T-helper 9 cell (primary cell): ENCODE measurements around the gene CFAP54.
A peak's percentile ranks its signal among the peaks of the same experiment; 100 is the strongest.
"Not testable (repeated sequence)": the region's sequence is repeated elsewhere in the genome, so short reads cannot be mapped to it uniquely, and the experiment has no call there.

ENCODE experiments used
- DNase-seq: peaks from one replicate; pipeline ENCODE4 v3.0.0-alpha.2; 2020

The CFAP54 gene

DNA sequence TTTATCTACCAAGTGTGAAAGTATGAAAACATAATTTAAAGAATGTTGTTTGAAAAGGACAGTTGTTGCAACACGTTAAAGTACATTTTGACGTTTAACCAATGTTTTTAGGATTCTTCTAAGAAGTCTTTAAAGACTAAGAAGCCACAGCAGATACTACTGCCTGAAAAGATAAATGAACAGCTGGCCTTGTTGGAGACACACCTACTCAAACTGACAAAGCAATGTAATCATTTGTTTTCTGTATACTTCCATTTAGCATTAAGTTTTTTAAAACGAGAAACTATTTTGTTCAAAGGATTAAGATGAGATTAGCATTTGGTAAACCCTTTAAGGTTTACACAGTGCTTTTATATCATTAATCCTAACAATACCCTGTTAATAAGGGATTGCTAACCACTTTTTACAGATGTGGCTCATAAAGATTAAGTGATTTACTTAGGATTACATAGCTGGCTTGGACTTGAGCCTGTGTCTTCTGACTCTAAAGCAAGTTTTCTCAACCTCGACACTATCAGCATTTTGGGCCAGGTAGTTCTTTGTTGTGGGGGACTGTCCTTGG lies 134.4 kb downstream of the CFAP54 start:
- no peak for DNase-seq

DNA sequence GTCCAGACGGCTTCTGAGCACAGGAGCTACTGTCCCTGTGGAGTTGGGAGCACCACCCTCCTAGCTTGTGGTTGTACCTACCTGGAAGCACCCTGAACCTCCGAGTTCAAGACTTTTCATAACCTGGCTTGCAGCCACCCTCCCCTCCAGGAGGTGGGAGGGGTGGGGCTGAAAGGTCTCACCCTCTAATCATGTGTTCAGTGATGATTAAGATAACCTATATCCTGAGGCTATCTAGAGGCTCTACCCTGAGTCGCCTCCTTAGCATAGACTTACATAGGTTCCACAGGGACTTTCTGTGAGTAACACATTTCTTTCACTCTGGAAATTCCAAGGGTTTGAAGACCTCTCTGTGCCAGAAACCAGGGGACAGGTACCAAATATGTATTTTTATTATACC lies 146.5 kb downstream of the CFAP54 start:
- no peak for DNase-seq

DNA sequence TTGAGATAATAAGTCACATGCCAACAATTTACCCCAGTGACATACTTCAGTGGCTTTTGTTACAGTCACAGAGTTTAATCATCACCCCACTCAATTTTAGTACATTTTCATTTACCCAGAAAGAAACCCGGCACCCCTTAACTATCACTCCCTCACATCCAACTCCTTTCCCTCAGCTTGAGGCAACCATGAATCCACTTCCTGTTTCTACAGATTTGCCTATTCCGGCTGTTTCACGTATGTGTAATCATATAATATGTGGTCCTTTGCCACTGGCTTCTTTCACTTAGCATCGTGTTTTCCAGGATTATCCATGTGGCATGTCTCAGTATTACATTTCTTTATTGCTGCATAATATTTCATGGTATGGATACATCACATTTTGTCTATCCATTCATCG lies 147.5 kb downstream of the CFAP54 start:
- DNase-seq, result no peak

DNA sequence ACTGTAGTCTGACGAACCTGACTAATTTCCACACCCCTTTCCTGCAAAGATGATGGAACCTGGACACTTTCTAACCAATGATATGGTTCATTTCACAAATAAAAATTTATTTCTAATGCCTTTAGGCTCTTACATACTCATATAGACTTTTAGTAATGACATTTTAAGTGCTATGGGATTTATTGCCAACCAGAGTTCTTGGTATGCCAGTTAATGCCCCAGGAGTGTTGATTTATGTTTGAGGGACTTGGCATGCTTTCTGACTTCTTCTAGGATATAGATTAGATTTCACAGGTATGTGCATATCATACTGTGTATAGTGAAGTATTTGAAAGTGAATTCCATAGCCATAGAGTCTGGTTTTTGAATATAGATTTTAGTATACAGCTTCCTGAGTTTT lies 159.5 kb downstream of the CFAP54 start:
- no peak for DNase-seq

DNA sequence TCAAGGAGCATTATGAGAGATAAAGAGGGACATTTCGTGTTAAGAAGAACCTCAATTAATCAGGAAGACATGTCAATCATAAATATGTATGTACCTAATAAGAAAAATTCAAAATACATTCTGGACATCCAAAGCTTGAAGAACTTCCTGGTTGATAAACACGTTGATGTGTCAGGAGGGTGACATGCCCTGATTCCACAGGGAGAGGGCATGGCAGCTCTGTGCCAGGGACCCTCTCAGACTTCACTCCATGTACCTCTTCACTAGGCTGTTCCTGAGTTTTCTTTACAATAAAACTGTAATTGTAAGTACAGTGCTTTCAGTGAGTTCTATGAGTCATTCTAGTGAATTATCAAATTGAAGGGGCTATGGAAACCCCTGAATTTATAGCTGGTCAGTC lies 163.5 kb downstream of the CFAP54 start:
- DNase-seq, result no peak

DNA sequence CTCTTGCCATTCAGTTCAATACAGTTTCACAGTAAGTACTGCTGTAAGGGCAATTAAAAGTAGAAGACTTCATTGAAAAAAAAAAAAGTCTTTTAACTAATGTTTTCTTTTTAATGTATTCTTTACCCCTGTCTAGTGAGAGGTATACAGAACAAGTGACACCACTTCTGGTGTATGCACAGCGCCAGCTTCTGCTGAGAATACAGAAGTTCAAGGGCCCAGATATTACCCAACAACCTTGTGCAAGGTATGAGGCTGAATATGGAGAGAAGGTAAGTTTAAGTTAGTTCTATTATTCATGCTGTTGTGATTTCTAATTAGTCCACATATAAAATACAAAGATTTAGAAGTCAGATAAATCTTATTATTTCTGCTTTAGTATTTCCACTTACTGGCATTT lies 168.7 kb downstream of the CFAP54 start:
- DNase-seq, result no peak

DNA sequence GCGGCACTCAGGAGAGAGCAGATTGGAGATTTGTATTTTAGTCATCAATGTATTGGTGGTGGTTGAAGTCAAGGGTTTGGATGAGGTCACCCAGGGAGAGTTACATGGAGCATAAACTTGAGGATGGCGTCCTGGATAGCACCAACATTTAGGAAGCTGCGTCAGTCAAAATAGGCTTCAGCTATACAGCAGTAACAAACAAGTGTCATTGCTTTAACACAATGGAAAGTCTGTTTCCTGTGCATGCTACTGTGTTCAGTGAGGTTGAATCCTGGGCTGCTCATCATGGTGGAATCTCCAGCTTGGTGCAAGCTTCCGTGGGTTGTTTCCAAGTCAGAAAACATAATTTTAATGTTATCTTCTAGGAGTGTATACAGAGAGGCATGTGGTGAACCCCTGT lies 180.4 kb downstream of the CFAP54 start:
- no peak for DNase-seq

DNA sequence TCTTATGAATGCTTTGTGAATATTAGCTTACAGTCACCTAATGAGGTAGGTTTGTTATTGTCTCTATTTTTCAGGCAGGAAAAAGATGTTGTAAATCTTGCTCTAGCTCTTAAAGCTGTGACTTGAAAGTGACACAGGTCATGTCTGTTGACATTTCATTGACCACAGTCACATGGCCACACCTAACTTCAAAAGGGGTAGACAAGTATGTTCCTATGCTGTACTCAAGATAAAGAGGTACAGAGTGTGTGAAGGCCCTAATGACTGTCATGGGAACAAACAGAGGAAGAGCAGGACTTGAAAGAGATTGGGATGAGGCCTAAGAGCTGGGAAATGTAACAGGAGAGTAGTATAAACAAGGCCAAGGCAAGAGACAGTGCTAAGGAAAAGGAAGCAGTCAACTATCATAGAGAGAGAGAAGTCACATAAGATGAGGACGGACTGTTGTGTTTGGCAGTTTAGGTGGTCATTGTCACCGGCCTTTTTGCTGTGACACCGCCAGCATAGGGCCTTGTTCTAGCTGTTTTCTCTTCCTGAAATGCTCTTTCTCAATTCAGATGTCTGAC lies 181.0 kb downstream of the CFAP54 start:
- no peak for DNase-seq

DNA sequence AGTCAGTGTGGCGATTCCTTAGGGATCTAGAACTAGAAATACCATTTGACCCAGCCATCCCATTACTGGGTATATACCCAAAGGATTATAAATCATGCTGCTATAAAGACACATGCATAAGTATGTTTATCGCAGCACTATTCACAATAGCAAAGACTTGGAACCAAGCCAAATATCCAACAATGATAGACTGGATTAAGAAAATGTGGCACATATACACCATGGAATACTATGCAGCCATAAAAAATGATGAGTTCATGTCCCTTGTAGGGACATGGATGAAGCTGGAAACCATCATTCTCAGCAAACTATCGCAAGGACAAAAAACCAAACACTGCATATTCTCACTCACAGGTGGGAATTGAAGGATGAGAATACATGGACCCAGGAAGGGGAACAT lies 186.1 kb downstream of the CFAP54 start:
- not testable (repeated sequence) for DNase-seq

DNA sequence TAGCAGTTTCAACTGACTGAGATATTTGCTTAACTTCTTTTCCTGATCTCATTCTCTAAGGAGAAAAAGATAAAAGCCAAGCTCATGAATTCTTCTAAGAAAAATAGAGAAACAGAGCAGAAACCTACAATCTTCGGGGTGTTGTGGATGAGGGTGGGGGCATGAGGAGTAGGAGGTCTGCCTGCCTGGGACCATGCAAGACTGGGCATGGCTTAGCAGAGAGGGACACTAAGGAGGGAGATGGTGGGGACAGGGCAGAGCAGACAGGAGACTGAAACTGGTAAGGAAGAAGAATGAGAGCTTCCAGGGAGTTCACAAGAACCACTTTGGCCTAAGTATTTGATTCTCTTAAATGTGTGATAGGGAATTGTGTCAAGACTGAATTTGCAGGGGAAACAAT lies 188.0 kb downstream of the CFAP54 start:
- DNase-seq, result no peak

DNA sequence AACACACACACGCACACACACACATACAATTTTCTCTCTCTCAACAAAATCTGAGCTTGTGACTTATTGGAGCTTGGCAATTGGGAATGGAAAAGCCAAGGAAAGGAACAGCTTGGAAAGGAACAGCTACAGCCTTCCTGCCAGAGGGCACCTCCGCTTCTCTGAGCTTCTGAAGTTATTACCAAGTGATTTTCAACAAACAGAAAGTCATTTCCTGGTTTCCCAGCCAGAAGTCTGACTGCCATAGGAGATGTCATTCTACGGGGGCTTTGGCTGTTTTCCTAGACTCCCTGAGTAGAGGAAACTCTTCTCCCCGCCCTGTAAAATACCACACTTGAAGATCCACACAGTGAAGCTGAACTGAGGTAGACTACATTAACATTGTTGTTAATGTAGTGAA lies 198.3 kb downstream of the CFAP54 start:
- no peak for DNase-seq

DNA sequence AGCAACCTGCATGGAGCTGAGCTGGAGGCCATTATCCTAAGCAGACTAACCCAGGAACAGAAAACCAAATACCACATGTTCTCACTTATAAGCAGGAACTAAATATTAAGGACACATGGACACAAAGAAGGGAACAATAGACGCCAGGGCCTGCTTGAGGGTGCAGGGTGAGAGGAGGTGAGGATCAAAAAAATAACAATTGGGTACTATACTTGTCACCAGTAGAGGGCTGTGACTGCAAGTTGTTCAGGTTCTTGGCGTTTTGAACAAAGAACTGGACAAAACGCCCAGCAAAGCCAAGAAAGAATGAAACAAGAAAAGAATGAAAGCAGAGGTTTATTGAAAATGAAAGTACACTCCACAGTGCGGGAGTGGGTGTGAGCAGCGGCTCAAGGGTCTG lies 209.1 kb downstream of the CFAP54 start:
- DNase-seq, result no peak

DNA sequence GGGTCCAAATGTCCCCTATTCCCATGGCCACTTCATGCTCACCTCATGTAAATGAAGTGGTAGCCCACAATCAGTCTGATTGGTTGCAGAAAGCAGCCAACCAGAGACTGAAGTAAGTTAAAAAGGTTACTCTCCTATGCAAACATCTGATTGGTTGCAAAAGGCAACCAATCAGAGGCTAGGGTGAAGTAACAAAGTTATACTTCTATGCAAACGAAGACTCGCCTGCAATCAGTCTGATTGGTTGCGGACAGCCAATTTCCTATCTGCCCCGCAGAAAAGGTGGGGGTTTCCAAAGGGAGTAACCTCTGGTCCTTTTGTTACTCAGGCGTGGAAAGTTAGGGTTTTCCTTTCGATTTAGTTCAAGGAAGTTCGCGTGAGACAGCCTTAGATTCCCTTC lies 209.6 kb downstream of the CFAP54 start:
- no peak for DNase-seq

DNA sequence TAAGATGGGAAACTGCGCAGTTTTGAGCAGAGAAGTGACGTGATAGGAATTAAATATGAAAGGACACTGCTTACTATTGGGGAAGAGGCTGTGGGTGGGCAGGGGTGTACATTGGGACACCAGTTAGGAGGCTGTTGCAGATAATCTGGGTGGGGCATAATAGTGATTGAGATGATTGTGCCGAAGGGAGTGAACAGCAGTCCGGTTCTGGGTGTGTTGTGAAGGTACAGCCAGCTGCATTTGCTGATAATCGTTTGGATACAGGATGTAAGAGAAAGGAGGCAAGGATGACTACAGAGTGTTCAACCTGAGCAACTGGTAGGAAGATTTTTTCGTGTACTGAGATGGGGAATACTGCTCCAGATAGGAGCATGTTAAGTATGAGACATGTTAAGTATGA lies 212.5 kb downstream of the CFAP54 start:
- DNase-seq, result no peak

DNA sequence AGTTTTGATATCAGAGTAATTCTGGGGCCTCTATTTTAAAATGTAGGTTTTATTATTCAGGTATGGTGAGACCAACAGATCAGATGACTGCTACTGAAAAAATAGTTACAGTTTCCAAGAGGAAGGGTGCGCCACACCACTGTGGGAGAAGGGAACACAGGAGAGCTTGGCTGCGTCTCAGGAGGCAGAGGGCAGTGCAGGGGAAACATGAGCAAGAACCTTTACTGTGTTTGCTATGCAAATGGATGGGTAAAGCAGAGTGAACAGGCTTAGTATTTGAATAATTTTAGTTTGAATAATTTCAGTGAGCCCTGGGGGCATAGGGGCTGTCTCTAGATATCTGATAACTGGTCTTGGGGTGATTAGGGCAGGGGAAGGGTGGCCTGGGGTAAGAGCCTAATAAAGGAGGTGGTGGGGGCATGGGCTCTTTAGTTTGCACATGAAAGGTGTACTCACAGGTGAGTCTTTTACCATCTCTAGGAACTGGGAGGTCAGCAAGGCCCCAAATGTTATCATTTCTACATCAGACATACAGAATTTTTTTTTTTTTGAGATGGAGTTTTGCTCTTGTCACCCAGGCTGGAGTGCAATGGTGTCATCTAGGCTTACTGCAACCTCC lies 220.9 kb downstream of the CFAP54 start:
- DNase-seq, result no peak

DNA sequence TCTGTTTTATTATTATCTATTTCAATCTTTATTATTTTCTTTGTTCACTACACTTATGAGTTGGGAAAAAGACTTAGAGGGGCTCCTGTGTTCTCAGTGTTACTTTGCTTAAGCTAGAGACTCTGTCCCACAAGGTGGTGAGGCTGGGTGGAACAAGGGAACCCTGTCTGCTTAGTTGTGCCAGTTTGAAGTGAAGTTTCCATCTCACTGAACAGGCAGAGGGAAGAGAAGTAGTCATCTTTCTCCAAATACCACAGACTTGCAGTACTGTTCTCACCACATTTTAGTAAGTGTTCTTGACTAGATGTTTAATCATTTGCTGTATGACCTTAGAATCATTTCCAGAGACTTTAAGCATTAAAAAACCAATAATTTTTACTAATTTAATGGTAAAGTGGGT lies 222.0 kb downstream of the CFAP54 start:
- no peak for DNase-seq

DNA sequence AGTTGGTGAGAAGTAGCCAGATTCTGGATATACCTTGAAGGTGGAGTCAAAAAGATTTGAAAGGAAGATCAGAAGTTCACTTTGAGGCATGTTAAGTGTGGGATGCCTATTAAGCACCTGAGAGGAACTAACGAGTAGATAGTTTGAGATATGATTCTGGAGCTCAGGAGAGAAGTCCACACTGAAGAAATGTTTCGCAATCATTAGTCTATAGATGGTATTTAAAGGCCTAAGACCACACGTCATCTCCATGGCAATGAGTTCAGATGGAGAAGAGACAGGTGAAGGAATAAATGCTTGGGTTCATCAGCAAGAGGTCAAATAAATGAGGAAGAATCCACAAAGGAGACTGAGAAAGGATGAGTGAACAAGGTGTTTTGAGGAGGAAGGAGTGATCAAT lies 224.8 kb downstream of the CFAP54 start:
- DNase-seq, result no peak

DNA sequence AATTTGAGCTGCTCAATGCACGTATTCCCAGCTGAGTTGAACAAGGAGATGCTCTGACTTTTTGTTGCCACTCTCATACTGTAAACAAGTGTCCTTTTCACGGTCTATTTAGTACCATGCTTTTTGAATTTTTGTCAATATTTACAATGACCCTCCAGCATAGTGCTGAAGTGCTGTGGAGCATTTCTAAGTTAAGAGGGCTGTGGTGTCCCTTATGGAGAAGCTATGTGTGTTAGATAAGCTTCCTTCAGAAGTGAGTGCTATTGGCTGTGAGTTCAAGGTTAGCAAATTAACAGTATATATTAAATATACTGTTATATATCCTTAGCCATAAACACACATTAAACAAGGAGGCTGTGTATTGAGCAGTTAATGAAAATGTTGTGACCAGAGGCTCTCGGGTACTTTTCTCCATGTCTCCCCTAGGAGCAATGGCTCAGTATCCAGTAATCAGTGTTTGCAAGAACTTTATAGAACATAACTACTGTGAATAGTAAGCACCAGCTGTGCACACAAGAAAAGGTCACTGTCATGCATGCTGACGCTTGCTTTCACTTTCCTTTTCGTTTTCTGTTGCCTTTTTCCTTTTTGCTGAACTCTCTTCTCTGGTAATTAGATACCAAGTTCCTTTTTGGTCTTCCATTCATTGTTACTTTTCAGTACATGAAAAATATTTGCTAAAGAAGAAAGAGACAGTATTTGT lies 230.4 kb downstream of the CFAP54 start:
- DNase-seq, result no peak

DNA sequence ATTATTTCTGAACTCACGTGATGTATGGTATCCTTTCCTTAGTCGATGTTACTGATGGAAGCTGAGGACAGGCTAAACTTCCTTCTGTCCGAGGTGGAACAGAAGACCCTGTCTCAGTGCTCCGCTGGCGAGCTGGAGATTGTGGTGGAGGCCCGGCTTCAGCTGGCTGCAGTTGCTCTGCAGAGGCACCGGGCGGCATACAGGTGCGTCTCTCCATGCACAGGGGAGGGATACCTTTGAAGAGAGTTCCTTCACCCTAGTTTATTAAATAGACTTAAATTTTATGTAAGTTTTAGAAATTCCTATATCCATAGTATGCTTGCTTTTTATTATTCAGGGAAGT lies 231.0 kb downstream of the CFAP54 start:
- DNase-seq, result peak; percentile 2

DNA sequence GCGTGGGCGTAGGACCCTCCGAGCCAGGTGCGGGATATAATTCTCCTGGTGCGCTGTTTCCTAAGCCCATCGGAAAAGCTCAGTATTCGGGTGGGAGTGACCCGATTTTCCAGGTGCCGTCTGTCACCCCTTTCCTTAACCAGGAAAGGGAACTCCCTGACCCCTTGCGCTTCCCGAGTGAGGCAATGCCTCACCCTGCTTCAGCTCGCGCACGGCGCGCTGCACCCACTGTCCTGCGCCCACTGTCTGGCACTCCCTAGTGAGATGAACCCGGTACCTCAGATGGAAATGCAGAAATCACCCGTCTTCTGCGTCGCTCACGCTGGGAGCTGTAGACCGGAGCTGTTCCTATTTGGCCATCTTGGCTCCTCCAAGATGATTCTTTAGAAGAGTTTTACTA lies 240.1 kb downstream of the CFAP54 start:
- not testable (repeated sequence) for DNase-seq

DNA sequence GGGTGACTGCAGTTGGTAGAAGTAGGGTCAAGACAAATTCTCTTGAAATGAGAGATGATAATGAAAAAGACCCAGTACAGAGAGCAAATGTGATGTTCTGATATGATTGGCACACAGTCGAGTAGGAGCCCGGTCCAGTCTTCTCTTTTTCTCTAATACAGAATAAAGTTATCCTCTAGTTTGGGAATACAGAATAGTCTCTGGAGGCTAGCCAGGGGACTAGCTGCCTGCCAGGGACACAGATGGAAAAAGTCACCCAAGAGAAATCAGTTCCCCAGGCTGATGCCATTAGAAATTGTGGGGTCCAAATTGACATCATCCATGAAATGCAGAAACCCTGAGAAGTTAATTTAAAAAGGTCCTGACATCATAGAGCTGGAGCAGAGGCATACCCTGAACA lies 240.5 kb downstream of the CFAP54 start:
- DNase-seq, result no peak

DNA sequence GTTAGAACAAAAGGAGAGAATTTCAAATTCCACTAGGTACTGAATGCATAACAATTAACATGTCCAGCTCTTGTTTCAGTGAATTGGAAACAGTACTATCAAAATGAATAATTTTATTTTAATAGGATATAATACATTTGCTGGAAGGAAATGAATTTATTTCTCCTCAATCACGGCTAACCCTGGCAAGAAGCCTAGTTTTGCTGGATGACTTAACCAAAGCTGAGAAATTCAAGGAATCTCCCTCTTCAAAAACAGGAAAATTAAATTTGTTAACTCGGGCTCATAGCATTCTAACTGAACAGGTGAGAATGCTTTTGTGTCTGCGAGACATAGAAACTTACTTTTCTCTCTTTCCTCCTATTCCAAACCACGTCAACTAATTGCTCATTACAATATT lies 254.2 kb downstream of the CFAP54 start:
- DNase-seq, result no peak

DNA sequence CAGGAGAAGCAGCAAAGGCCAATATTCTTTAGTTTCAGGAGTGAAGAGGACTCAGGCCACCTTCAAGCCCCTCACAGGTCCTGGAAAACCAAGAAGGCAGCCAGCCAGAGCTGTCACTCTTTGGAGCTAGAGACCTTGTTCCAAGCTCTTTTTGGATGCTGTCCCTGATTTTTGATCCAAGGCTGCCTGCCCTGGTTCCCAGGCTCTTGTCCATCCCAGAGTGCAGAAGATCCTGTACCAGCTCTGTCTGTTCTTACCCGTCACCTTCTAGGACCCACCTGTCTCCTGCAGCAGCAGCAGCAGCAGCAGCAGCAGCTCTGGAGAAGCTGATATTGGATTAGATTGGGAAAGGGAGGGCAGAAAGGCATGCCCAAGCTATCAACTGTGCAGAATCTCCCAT lies 260.6 kb downstream of the CFAP54 start:
- DNase-seq, result no peak

DNA sequence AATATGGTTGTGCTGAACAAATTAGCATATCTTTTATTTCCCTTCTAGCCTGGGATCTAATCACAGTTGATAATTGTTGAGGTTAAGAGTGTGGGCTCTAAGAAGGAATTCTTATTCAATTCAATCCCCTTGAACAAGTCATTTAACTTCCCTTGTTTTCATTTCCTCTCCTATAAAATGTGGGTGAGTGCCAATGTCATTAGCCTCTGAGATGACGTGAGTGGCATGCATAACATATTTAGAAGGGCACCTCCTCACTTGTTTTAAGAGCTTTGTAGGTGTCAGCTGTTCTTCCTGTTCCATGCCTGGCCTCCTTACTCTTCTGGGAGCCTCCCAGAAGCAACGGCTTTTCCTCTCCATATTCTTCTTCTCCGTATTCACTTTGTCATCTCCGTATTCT lies 262.2 kb downstream of the CFAP54 start:
- no peak for DNase-seq

DNA sequence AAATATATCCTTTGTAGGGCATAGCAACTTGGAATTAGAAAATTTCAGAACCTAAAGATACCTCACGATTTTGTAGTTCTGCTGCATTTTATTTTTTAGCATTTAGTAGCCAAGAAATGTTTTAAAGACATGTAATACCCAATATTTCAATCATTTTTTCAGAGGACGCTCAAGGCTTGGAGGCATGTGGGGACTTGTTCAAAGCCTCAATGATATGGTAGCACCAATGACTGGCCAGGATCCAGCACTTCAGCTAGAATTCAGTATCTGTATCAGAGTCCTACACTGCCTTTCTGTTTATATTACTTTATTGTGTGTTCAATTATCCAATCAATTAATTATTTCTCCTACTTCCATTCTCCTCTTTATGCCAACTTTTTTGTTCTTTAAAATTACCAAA lies 262.8 kb downstream of the CFAP54 start:
- DNase-seq, result no peak
